Measurements from ENCODE around the gene KCNMB2. TPM values are rescaled to one million over a fixed set of nuclear protein-coding genes. Genes with fewer than 3 reads are reported as not detected.
"Not testable (repeated sequence)": the region's sequence is repeated elsewhere in the genome, so short reads cannot be mapped to it uniquely, and the experiment has no call there.

Gene KCNMB2
- total and polyA plus RNA-seq, 5 experiments from 2014 or later: not detected

- peaks cover 0 to 5% (median 0%) of the 10 kb centered on the region in 3 donors for H3K36me3 Mint-ChIP-seq
- no peak overlapping the region for H3K4me3 Mint-ChIP-seq
- no peak overlapping the region for H3K27ac Mint-ChIP-seq
- POLR2A ChIA-PET: no interaction called here
- DNase-seq (no peak), ATAC-seq (no peak)
- H3K9me3 Mint-ChIP-seq: peaks cover 0 to 7% (median 3%) of the 10 kb centered on the region in 9 donors
- H3K4me1 Mint-ChIP-seq: peaks cover 0 to 2% (median 0%) of the 10 kb centered on the region in 4 donors
- peaks cover 2 to 17% (median 7%) of the 10 kb centered on the region in 5 donors for H3K27me3 Mint-ChIP-seq
Measured at GRCh38 chr3:178526291-178526690, 9.9 kb upstream of the KCNMB2 start.

GRCh38 chr3:178527981-178528380, 8.3 kb upstream of the KCNMB2 start:
- POLR2A ChIA-PET: no interaction called here
- no peak for ATAC-seq
- no peak overlapping the region for H3K27ac Mint-ChIP-seq
- peaks cover 2 to 23% (median 12%) of the 10 kb centered on the region in 5 donors for H3K27me3 Mint-ChIP-seq
- H3K9me3 Mint-ChIP-seq: peaks cover 0 to 10% (median 4%) of the 10 kb centered on the region in 9 donors
- no peak for DNase-seq
- no peak overlapping the region for H3K4me3 Mint-ChIP-seq
- H3K4me1 Mint-ChIP-seq: no peaks in the 10 kb centered on the region
- H3K36me3 Mint-ChIP-seq: peaks cover 0 to 8% (median 0%) of the 10 kb centered on the region in 3 donors

- POLR2A ChIA-PET: no interaction called here
- H3K36me3 Mint-ChIP-seq: peaks cover 0 to 8% (median 0%) of the 10 kb centered on the region in 3 donors
- H3K9me3 Mint-ChIP-seq: peaks cover 0 to 10% (median 4%) of the 10 kb centered on the region in 9 donors
- H3K27me3 Mint-ChIP-seq: peaks cover 8 to 32% (median 19%) of the 10 kb centered on the region in 5 donors
- no peak for ATAC-seq
- H3K27ac Mint-ChIP-seq: no peak overlapping the region
- DNase-seq: no peak
- H3K4me1 Mint-ChIP-seq: no peaks in the 10 kb centered on the region
- H3K4me3 Mint-ChIP-seq: no peak overlapping the region
Measured at GRCh38 chr3:178529606-178530225, 6.5 kb upstream of the KCNMB2 start.

GRCh38 chr3:178532476-178532875, 3.8 kb upstream of the KCNMB2 start:
- peaks cover 5 to 9% (median 8%) of the 10 kb centered on the region in 4 donors for H3K4me1 Mint-ChIP-seq
- ATAC-seq (no peak), DNase-seq (no peak)
- no peak overlapping the region for H3K27ac Mint-ChIP-seq
- POLR2A ChIA-PET: no interaction called here
- no peak overlapping the region for H3K4me3 Mint-ChIP-seq
- peaks cover 21 to 55% (median 35%) of the 10 kb centered on the region in 5 donors for H3K27me3 Mint-ChIP-seq
- H3K36me3 Mint-ChIP-seq: peaks cover 0 to 8% (median 0%) of the 10 kb centered on the region in 3 donors
- peaks cover 0 to 10% (median 4%) of the 10 kb centered on the region in 9 donors for H3K9me3 Mint-ChIP-seq

DNA sequence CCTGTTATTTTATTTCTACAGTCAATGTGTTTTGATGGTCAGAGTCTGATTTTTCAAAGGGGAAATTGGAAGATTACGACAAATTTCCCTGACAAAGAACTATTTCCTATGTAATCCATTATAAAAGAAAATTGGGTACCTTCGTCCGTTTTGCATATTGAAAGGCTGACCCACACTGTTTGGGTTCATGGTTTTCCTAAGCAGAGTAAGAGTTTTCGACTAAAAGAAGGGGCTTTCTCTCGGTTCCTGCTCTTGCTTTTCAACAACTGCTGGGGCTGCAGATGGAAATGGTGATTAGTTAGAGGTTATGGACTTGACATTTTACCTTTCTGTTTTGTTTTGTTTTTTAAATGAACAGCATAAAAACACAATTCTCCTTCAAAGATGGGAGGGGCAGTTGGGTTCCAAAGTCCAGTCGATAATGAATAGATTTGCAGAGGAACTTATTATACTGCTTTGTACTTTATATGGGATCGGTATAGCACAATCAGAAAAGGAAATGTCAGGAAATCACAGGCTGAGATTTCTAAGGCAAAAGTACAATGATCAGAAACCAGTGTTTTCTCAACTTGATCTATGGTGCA, 978 bp downstream of the KCNMB2 start:
- POLR2A ChIA-PET: no interaction called here
- Mint-ChIP-seq H3K4me1 (peaks cover 5 to 9% (median 8%) of the 10 kb centered on the region in 4 donors), H3K27me3 (peaks cover 34 to 77% (median 40%) of the 10 kb centered on the region in 5 donors), H3K36me3 (no peaks in the 10 kb centered on the region), H3K9me3 (peaks cover 0 to 2% (median 0%) of the 10 kb centered on the region in 9 donors), H3K27ac (no peak overlapping the region), H3K4me3 (peak overlapping the region in 3 of 10 donors; percentile 12 to 65 (median 41))
- ATAC-seq (no peak), DNase-seq (no peak)

DNA sequence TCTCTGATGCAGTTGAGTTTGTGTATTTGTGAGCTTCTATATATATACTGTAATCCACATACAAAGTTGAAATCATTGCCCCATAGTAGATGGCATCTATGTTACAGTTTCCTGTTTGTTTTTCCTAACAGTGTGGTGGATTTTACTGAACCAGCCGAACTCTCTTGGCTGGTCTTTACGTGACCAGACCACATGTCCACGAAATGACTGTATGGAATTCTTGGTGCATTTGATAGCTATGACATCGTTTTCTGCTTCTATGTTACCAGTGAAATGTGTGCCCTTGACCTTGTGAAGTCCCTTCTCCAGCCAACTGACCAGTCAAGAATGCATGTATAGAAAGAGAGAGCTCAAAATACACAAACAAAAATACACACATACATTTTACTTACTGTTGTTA, 1.8 kb downstream of the KCNMB2 start:
- DNase-seq (no peak), ATAC-seq (no peak)
- Mint-ChIP-seq H3K27me3 (peaks cover 34 to 74% (median 40%) of the 10 kb centered on the region in 5 donors), H3K27ac (no peak overlapping the region), H3K4me3 (no peak overlapping the region), H3K36me3 (no peaks in the 10 kb centered on the region), H3K9me3 (peaks cover 0 to 2% (median 0%) of the 10 kb centered on the region in 9 donors), H3K4me1 (peaks cover 5 to 9% (median 8%) of the 10 kb centered on the region in 4 donors)
- POLR2A ChIA-PET: no interaction called here

- DNase-seq (no peak), ATAC-seq (no peak)
- Mint-ChIP-seq H3K4me3 (no peak overlapping the region), H3K9me3 (no peaks in the 10 kb centered on the region), H3K36me3 (no peaks in the 10 kb centered on the region), H3K4me1 (peaks cover 5 to 9% (median 8%) of the 10 kb centered on the region in 4 donors), H3K27ac (no peak overlapping the region), H3K27me3 (peaks cover 26 to 67% (median 33%) of the 10 kb centered on the region in 5 donors)
- POLR2A ChIA-PET: no interaction called here
Measured at GRCh38 chr3:178540184-178540583, 3.9 kb downstream of the KCNMB2 start.

DNA sequence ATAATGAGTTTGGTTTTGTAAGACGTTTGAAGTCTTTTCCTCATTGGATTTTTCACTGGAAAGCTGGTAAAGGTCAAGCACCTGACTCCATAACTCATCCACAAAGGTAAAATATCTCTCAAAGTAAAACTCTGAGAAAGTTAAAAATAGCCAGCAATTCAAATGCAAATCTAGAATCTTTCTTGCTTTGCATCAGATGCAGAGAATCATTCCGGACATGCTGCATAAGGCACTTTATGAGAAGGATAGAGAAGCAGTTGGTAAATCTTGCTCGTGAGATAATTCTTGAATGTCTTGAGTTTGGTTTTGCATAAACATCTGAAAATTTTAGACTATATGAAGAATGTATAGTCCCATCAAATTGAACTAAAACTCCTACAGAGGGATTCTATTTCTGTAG, 9.1 kb downstream of the KCNMB2 start:
- no peaks in the 10 kb centered on the region for H3K9me3 Mint-ChIP-seq
- peaks cover 4 to 29% (median 11%) of the 10 kb centered on the region in 5 donors for H3K27me3 Mint-ChIP-seq
- no peaks in the 10 kb centered on the region for H3K36me3 Mint-ChIP-seq
- no peak overlapping the region for H3K4me3 Mint-ChIP-seq
- DNase-seq: no peak
- no peak for ATAC-seq
- no peaks in the 10 kb centered on the region for H3K4me1 Mint-ChIP-seq
- H3K27ac Mint-ChIP-seq: no peak overlapping the region
- POLR2A ChIA-PET: no interaction called here

GRCh38 chr3:178546079-178546478, 9.8 kb downstream of the KCNMB2 start:
- Mint-ChIP-seq H3K27ac (no peak overlapping the region), H3K27me3 (peaks cover 0 to 22% (median 7%) of the 10 kb centered on the region in 5 donors), H3K4me3 (no peak overlapping the region), H3K4me1 (no peaks in the 10 kb centered on the region), H3K9me3 (no peaks in the 10 kb centered on the region), H3K36me3 (no peaks in the 10 kb centered on the region)
- POLR2A ChIA-PET: no interaction called here
- DNase-seq (no peak), ATAC-seq (no peak)

- POLR2A ChIA-PET, ATAC-seq: not testable (repeated sequence)
Measured at GRCh38 chr3:178549426-178549825, 13.2 kb downstream of the KCNMB2 start.

DNA sequence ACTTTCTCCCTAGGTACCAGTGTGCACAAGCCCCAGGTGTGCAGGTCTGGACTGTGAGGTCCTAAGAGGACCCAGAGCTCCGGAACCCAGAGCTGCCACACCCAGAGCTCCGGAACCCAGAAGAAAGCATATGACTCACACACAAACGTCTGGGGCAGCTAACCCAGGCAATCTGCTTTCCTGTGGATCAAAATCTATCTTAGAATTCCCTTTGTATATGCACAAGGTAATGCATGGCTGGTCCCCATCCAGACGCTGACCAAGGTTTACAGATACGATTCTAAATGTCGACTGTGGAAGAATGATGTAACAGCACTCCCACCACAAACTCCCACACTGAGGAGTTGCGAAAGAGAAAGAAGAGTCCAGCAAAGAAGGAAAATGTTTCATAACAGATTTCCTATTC, 15.7 kb downstream of the KCNMB2 start:
- ATAC-seq (no peak), DNase-seq (no peak)
- no peak overlapping the region for H3K4me3 Mint-ChIP-seq
- no peaks in the 10 kb centered on the region for H3K9me3 Mint-ChIP-seq
- no peaks in the 10 kb centered on the region for H3K36me3 Mint-ChIP-seq
- no peak overlapping the region for H3K27ac Mint-ChIP-seq
- POLR2A ChIA-PET: no interaction called here
- peaks cover 0 to 5% (median 4%) of the 10 kb centered on the region in 5 donors for H3K27me3 Mint-ChIP-seq
- no peaks in the 10 kb centered on the region for H3K4me1 Mint-ChIP-seq

More at GRCh38 chr3:178549426-178549825, 13.2 kb downstream of the KCNMB2 start:
- not testable (repeated sequence) for H3K9me3 Mint-ChIP-seq, DNase-seq, H3K4me1 Mint-ChIP-seq, H3K27ac Mint-ChIP-seq, H3K36me3 Mint-ChIP-seq, H3K27me3 Mint-ChIP-seq, H3K4me3 Mint-ChIP-seq

DNA sequence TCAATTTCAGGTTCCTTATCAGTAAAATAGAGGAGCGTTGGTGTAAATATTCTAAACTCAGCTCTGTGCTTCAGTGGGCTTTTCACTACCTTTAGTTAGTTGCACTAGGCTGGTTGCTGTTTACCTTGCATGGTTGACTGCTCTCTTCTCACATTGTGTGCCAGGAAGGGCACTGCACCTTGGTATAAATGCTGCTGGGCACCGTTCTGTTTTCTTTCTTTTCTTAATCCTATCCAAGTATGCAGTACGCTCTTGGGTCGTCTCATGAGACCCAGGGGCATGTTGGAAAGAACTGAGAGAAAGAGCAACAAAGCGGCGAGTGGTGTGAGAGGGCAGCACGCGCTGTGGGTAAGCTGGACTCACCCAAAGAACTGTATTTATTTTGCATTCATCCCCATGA, 22.4 kb downstream of the KCNMB2 start:
- ATAC-seq: no peak
- POLR2A ChIA-PET: no interaction called here
- H3K27me3 Mint-ChIP-seq: peaks cover 2 to 24% (median 8%) of the 10 kb centered on the region in 5 donors
- no peak overlapping the region for H3K4me3 Mint-ChIP-seq
- no peak for DNase-seq
- peaks cover 0 to 1% (median 0%) of the 10 kb centered on the region in 4 donors for H3K4me1 Mint-ChIP-seq
- H3K9me3 Mint-ChIP-seq: no peaks in the 10 kb centered on the region
- no peaks in the 10 kb centered on the region for H3K36me3 Mint-ChIP-seq
- no peak overlapping the region for H3K27ac Mint-ChIP-seq

DNA sequence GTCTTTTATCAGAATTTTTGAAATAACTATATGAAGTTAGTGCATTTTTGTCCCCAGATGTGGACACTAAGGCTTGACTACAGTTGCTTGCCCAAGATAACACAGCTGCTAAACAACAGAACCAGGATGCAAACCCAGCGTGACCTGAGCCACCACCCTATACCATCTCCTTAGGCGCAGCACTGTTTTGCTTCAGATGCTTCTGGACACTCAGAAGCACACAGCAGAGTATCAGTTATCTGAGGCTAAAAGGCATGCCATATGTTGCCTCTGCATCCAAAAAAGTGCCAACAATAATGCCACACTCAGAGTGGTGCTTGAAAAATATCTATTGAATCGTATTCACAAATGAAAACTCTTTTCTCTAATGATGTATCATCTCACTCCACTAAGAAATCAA, 24.5 kb downstream of the KCNMB2 start:
- peaks cover 0 to 1% (median 0%) of the 10 kb centered on the region in 4 donors for H3K4me1 Mint-ChIP-seq
- no peaks in the 10 kb centered on the region for H3K9me3 Mint-ChIP-seq
- ATAC-seq (no peak), DNase-seq (no peak)
- POLR2A ChIA-PET: no interaction called here
- no peak overlapping the region for H3K27ac Mint-ChIP-seq
- no peaks in the 10 kb centered on the region for H3K36me3 Mint-ChIP-seq
- peaks cover 1 to 22% (median 8%) of the 10 kb centered on the region in 5 donors for H3K27me3 Mint-ChIP-seq
- no peak overlapping the region for H3K4me3 Mint-ChIP-seq
